ENCODE measurements around the gene KLHL33.

Gene KLHL33

GRCh38 chr14:20441461-20441860 is 5.5 kb upstream of the KLHL33 start:
- H3F3A ChIP-seq (ENCODE audit: insufficient read depth): no peaks in the 10 kb centered on the region
- no peaks in the 10 kb centered on the region for H3K9me2 ChIP-seq (replicated peaks; ENCODE audit: insufficient read depth, low read length)
- no peaks in the 10 kb centered on the region for H3K27me3 ChIP-seq (ENCODE audit: low read length)
- no peak overlapping the region for H3K27ac ChIP-seq (ENCODE audit: low read depth, low read length)
- H3K9me3 ChIP-seq (ENCODE audit: insufficient read depth, low read length): no peaks in the 10 kb centered on the region
- no peak overlapping the region for H3K4me3 ChIP-seq (ENCODE audit: insufficient read depth, low read length, poor library complexity, severe bottlenecking)
- TF ChIP-seq EZH2phosphoT487 (conservative IDR thresholded peaks at IDR 0.05; ENCODE audit: low read length) (no peak), CTCF (IDR thresholded peaks at IDR 0.05; ENCODE audit: insufficient read depth, low read length, poor library complexity, severe bottlenecking) (no peak)
- 0 out of 2 replicates have a peak, but pooled peaks cover 5% of the 10 kb centered on the region for H3K36me3 ChIP-seq (ENCODE audit: low read length)
- H3K79me2 ChIP-seq (ENCODE audit: insufficient read depth, low read length): no peaks in the 10 kb centered on the region
- no peak overlapping the region for H3K9ac ChIP-seq (ENCODE audit: low read length)
- no peaks in the 10 kb centered on the region for H4K20me1 ChIP-seq (ENCODE audit: low read depth, low read length)
- no peak overlapping the region for H3K4me2 ChIP-seq (ENCODE audit: low read depth, low read length, poor library complexity, severe bottlenecking)
- H2AFZ ChIP-seq (ENCODE audit: low read depth, low read length, severe bottlenecking): no peak overlapping the region

GRCh38 chr14:20440882-20441281 is 4.9 kb upstream of the KLHL33 start:
- no peak overlapping the region for H2AFZ ChIP-seq (ENCODE audit: low read depth, low read length, severe bottlenecking)
- no peak overlapping the region for H3K4me3 ChIP-seq (ENCODE audit: insufficient read depth, low read length, poor library complexity, severe bottlenecking)
- H3K27ac ChIP-seq (ENCODE audit: low read depth, low read length): no peak overlapping the region
- no peaks in the 10 kb centered on the region for H4K20me1 ChIP-seq (ENCODE audit: low read depth, low read length)
- TF ChIP-seq CTCF (IDR thresholded peaks at IDR 0.05; ENCODE audit: insufficient read depth, low read length, poor library complexity, severe bottlenecking): no peak
- no peak overlapping the region for H3K9ac ChIP-seq (ENCODE audit: low read length)
- H3K36me3 ChIP-seq (ENCODE audit: low read length): 0 out of 2 replicates have a peak, but pooled peaks cover 4% of the 10 kb centered on the region
- H3K4me2 ChIP-seq (ENCODE audit: low read depth, low read length, poor library complexity, severe bottlenecking): no peak overlapping the region
- H3K9me2 ChIP-seq (replicated peaks; ENCODE audit: insufficient read depth, low read length): no peaks in the 10 kb centered on the region
- no peaks in the 10 kb centered on the region for H3K9me3 ChIP-seq (ENCODE audit: insufficient read depth, low read length)
- no peaks in the 10 kb centered on the region for H3F3A ChIP-seq (ENCODE audit: insufficient read depth)
- no peaks in the 10 kb centered on the region for H3K27me3 ChIP-seq (ENCODE audit: low read length)
- H3K79me2 ChIP-seq (ENCODE audit: insufficient read depth, low read length): no peaks in the 10 kb centered on the region

- Histone ChIP-seq H3K27ac (ENCODE audit: low read depth, low read length) (no peak overlapping the region), H3K4me3 (ENCODE audit: insufficient read depth, low read length, poor library complexity, severe bottlenecking) (no peak overlapping the region), H3K79me2 (ENCODE audit: insufficient read depth, low read length) (no peaks in the 10 kb centered on the region), H3K4me2 (ENCODE audit: low read depth, low read length, poor library complexity, severe bottlenecking) (no peak overlapping the region), H3K9me3 (ENCODE audit: insufficient read depth, low read length) (no peaks in the 10 kb centered on the region), H3K36me3 (ENCODE audit: low read length) (0 out of 2 replicates have a peak, but pooled peaks cover 3% of the 10 kb centered on the region), H3K27me3 (ENCODE audit: low read length) (no peaks in the 10 kb centered on the region), H3K9me2 (replicated peaks; ENCODE audit: insufficient read depth, low read length) (no peaks in the 10 kb centered on the region), H3F3A (ENCODE audit: insufficient read depth) (no peaks in the 10 kb centered on the region), H3K9ac (ENCODE audit: low read length) (no peak overlapping the region), H2AFZ (ENCODE audit: low read depth, low read length, severe bottlenecking) (no peak overlapping the region), H4K20me1 (ENCODE audit: low read depth, low read length) (no peaks in the 10 kb centered on the region)
- TF ChIP-seq EZH2phosphoT487 (conservative IDR thresholded peaks at IDR 0.05; ENCODE audit: low read length) (no peak), CTCF (IDR thresholded peaks at IDR 0.05; ENCODE audit: insufficient read depth, low read length, poor library complexity, severe bottlenecking) (no peak)
Observed at GRCh38 chr14:20440465-20440864, 4.5 kb upstream of the KLHL33 start.

Data from SU-DHL-6 (cell line).